SH-SY5Y (cell line): Measurements from ENCODE around the gene PRM1.

Source experiments
- GATA2 ChIP-seq: IDR thresholded peaks from 2 replicates; pipeline ENCODE4 v1.6.1; 2011; ENCODE audit warnings: mild to moderate bottlenecking, low read depth, low read length
- GATA3 ChIP-seq: IDR thresholded peaks from 2 replicates; pipeline ENCODE4 v1.6.1; 2011; ENCODE audit warnings: low read depth, mild to moderate bottlenecking, low read length, moderate library complexity

- TF ChIP-seq GATA2 (no peak), GATA3 (no peak)
Observed at GRCh38 chr16:11328172-11329070, 47.3 kb upstream of the PRM1 start.
